ENCODE data around the gene FABP3. TPM values are rescaled to one million over a fixed set of nuclear protein-coding genes. Genes with fewer than 3 reads are reported as not detected.

The FABP3 gene
- total and polyA plus RNA-seq, 2 of the 13 experiments (the other 11 are each of a cell fraction or from before 2014, with no cell fraction given): 0.21 to 0.24 TPM

DNA sequence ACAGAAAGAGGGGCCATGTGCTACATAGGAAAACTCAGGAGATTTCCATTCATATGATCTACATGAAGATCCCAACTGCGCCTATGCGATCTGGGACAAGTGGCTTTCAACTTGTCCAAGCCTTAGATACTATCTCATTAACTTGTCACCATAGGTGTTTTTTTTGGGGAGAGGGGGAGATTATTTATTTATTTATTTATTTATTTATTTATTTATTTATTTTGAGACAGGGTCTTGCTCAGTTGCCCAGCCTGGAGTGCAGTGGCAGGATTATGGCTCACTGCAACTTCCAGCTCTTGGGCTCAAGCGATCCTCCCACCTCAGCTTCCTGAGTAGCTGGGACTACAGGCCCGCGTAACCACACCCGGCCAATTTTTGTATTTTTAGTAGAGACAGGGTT is 11.3 kb downstream of the FABP3 start:
- Histone ChIP-seq H2AFZ (ENCODE audit: low read length) (no peak overlapping the region), H3K4me3 (replicated peaks in 1 of 3; ENCODE audit: insufficient read depth in 1 of 3, low read depth in 2 of 3, low read length in 3 of 3) (no peak overlapping the region), H4K20me1 (ENCODE audit: insufficient read depth, low read length) (no peaks in the 10 kb centered on the region), H3K36me3 (replicated peaks in 1 of 2; ENCODE audit: control insufficient read depth in 1 of 2, insufficient read depth in 2 of 2, low read length in 2 of 2) (peaks cover 9 to 43% of the 10 kb centered on the region in 2 experiments; a peak in 4 of 5 replicates), H3K27ac (ENCODE audit: extremely low read length, insufficient read depth, low read length) (no peak overlapping the region), H3K9me3 (ENCODE audit: low read length) (no peaks in the 10 kb centered on the region), H3K4me1 (ENCODE audit: insufficient read depth, low read length) (no peaks in the 10 kb centered on the region), H3K9ac (ENCODE audit: insufficient read depth, low read depth, low read length) (no peak overlapping the region), H3K4me2 (ENCODE audit: low read depth, low read length) (no peak overlapping the region), H3K27me3 (ENCODE audit: control insufficient read depth in 1 of 2, insufficient read depth in 2 of 2, low read length in 2 of 2) (no peaks in the 10 kb centered on the region), H3K79me2 (ENCODE audit: insufficient read depth, low read length) (no peaks in the 10 kb centered on the region)
- DNase-seq (ENCODE audit: low spot score): no peak
- no peak for ATAC-seq
- intact Hi-C loops (cut with micrococcal nuclease; ENCODE audit: unreplicated experiment) (no loop called here), in situ Hi-C loops (cut with HindIII; ENCODE audit: extremely low pct_ligation_motif_present, low pct_unique_long_range_greater_than_20kb) (no loop called here)
- TF ChIP-seq ATF7-NPFF (CRISPR knock-in tag; IDR thresholded peaks at IDR 0.05; ENCODE audit: low read depth) (no peak), ZNF776 (CRISPR knock-in tag; IDR thresholded peaks at IDR 0.05) (no peak), CENPX (CRISPR knock-in tag; IDR thresholded peaks at IDR 0.05) (no peak), NFKBIZ (CRISPR knock-in tag; IDR thresholded peaks at IDR 0.05) (no peak), THYN1 (CRISPR knock-in tag; IDR thresholded peaks at IDR 0.05; ENCODE audit: borderline replicate concordance, low read depth) (no peak), IRF2 (CRISPR knock-in tag; IDR thresholded peaks at IDR 0.05) (no peak)
- TF ChIP-seq, protein P1, sequence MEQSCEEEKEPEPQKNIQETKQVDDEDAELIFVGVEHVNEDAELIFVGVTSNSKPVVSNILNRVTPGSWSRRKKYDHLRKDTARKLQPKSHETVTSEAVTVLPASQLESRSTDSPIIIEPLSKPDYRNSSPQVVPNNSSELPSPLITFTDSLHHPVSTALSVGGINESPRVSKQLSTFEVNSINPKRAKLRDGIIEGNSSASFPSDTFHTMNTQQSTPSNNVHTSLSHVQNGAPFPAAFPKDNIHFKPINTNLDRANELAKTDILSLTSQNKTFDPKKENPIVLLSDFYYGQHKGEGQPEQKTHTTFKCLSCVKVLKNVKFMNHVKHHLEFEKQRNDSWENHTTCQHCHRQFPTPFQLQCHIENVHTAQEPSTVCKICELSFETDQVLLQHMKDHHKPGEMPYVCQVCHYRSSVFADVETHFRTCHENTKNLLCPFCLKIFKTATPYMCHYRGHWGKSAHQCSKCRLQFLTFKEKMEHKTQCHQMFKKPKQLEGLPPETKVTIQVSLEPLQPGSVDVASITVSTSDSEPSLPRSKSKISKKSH (CRISPR knock-in tag; IDR thresholded peaks at IDR 0.05; ENCODE audit: borderline replicate concordance): no peak
- TF ChIP-seq, protein P2, sequence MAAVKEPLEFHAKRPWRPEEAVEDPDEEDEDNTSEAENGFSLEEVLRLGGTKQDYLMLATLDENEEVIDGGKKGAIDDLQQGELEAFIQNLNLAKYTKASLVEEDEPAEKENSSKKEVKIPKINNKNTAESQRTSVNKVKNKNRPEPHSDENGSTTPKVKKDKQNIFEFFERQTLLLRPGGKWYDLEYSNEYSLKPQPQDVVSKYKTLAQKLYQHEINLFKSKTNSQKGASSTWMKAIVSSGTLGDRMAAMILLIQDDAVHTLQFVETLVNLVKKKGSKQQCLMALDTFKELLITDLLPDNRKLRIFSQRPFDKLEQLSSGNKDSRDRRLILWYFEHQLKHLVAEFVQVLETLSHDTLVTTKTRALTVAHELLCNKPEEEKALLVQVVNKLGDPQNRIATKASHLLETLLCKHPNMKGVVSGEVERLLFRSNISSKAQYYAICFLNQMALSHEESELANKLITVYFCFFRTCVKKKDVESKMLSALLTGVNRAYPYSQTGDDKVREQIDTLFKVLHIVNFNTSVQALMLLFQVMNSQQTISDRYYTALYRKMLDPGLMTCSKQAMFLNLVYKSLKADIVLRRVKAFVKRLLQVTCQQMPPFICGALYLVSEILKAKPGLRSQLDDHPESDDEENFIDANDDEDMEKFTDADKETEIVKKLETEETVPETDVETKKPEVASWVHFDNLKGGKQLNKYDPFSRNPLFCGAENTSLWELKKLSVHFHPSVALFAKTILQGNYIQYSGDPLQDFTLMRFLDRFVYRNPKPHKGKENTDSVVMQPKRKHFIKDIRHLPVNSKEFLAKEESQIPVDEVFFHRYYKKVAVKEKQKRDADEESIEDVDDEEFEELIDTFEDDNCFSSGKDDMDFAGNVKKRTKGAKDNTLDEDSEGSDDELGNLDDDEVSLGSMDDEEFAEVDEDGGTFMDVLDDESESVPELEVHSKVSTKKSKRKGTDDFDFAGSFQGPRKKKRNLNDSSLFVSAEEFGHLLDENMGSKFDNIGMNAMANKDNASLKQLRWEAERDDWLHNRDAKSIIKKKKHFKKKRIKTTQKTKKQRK (IDR thresholded peaks at IDR 0.05; ENCODE audit: low read length): no peak
- no peak for FAIRE-seq
- no TSS peak for BruUV-seq (replicated peaks)
- WGBS (ENCODE audit: low lambda C conversion rate): 98% methylated on average over 6 of the region's 6 CpGs
- CTCF ChIA-PET (ENCODE audit: low intra/inter-chr PET ratio, low total read pairs): no interaction called here
- POLR2A ChIA-PET: interaction anchor here (1.1 kb wide), 1 partner anchor 10 kb away, joined by 3 read pairs; no protein-coding TSS in a partner anchor
